Measurements from ENCODE around the gene SYP. TPM values are rescaled to one million over a fixed set of nuclear protein-coding genes. Genes with fewer than 3 reads are reported as not detected.
"Not testable (repeated sequence)": the region's sequence is repeated elsewhere in the genome, so short reads cannot be mapped to it uniquely, and the experiment has no call there.

Gene SYP
- polyA plus RNA-seq, 3 donors from 2014 or later = 0.29 to 0.43 TPM; not detected in 1

- H3K27ac Mint-ChIP-seq; H3K4me3 Mint-ChIP-seq; DNase-seq; H3K4me1 Mint-ChIP-seq; H3K36me3 Mint-ChIP-seq; H3K27me3 Mint-ChIP-seq (ENCODE audit: low read depth in 3 of 3); H3K9me3 Mint-ChIP-seq: not testable (repeated sequence)
Measured at GRCh38 chrX:49148390-49149100, 51.4 kb downstream of the SYP start.

GRCh38 chrX:49147936-49148335 is 52.1 kb downstream of the SYP start:
- Mint-ChIP-seq H3K36me3 (no peaks in the 10 kb centered on the region), H3K4me3 (no peak overlapping the region), H3K4me1 (no peaks in the 10 kb centered on the region), H3K9me3 (no peaks in the 10 kb centered on the region), H3K27ac (no peak overlapping the region), H3K27me3 (ENCODE audit: low read depth in 3 of 3) (peaks cover 0 to 5% (median 2%) of the 10 kb centered on the region in 3 donors)
- DNase-seq = no peak

GRCh38 chrX:49147282-49147681 is 52.7 kb downstream of the SYP start:
- no peak overlapping the region for H3K27ac Mint-ChIP-seq
- H3K36me3 Mint-ChIP-seq = no peaks in the 10 kb centered on the region
- no peak overlapping the region for H3K4me3 Mint-ChIP-seq
- H3K27me3 Mint-ChIP-seq (ENCODE audit: low read depth in 3 of 3) = peaks cover 2 to 5% (median 2%) of the 10 kb centered on the region in 3 donors
- DNase-seq = no peak
- H3K4me1 Mint-ChIP-seq = no peaks in the 10 kb centered on the region
- H3K9me3 Mint-ChIP-seq = peaks cover 0 to 2% (median 0%) of the 10 kb centered on the region in 6 donors

- DNase-seq = not testable (repeated sequence)
- H3K9me3 Mint-ChIP-seq = peaks cover 8 to 30% (median 23%) of the 10 kb centered on the region in 6 donors
Measured at GRCh38 chrX:49143154-49143553, 56.8 kb downstream of the SYP start.

GRCh38 chrX:49142264-49142663 is 57.7 kb downstream of the SYP start:
- not testable (repeated sequence) for H3K27me3 Mint-ChIP-seq (ENCODE audit: low read depth in 3 of 3); H3K27ac Mint-ChIP-seq; H3K4me1 Mint-ChIP-seq; H3K4me3 Mint-ChIP-seq; DNase-seq
- Mint-ChIP-seq H3K9me3 (peaks cover 8 to 36% (median 23%) of the 10 kb centered on the region in 6 donors), H3K36me3 (peaks cover 0 to 13% (median 4%) of the 10 kb centered on the region in 3 donors)

More at GRCh38 chrX:49143154-49143553, 56.8 kb downstream of the SYP start:
- not testable (repeated sequence) for H3K4me1 Mint-ChIP-seq; H3K4me3 Mint-ChIP-seq; H3K27me3 Mint-ChIP-seq (ENCODE audit: low read depth in 3 of 3); H3K27ac Mint-ChIP-seq
- H3K36me3 Mint-ChIP-seq = peaks cover 0 to 13% (median 4%) of the 10 kb centered on the region in 3 donors

GRCh38 chrX:49139713-49140112 is 60.3 kb downstream of the SYP start:
- Mint-ChIP-seq H3K36me3 (peaks cover 4 to 13% (median 4%) of the 10 kb centered on the region in 3 donors), H3K4me1 (no peaks in the 10 kb centered on the region), H3K9me3 (peaks cover 8 to 42% (median 23%) of the 10 kb centered on the region in 6 donors), H3K4me3 (no peak overlapping the region), H3K27ac (no peak overlapping the region), H3K27me3 (ENCODE audit: low read depth in 3 of 3) (peaks cover 0 to 3% (median 2%) of the 10 kb centered on the region in 3 donors)
- no peak for DNase-seq

Other genes starting within 250 kb of the SYP start
- 10 to 100 TPM; 25.2 to 35.5 (median 26.7) TPM for gene OTUD5, start 242.6 kb downstream of the SYP start, polyA plus RNA-seq
- under 1 TPM in 1 of 3 donors, not detected in 2; 0.12 TPM for gene KCND1, start 228.3 kb downstream of the SYP start, polyA plus RNA-seq
- 10 to 100 TPM in 1 of 3 donors, 1 to 10 TPM in 1, under 1 TPM in 1; 0.62 to 19.8 (median 7.7) TPM for gene GRIPAP1, start 197.9 kb downstream of the SYP start, polyA plus RNA-seq
- 1 to 10 TPM; 1.1 to 9.0 (median 4.2) TPM for gene TFE3, start 156.8 kb downstream of the SYP start, polyA plus RNA-seq
- gene CCDC120, start 141.2 kb downstream of the SYP start, polyA plus RNA-seq = 1 to 10 TPM in 1 of 3 donors, under 1 TPM in 2; 0.49 to 1.3 (median 0.50) TPM
- 10 to 100 TPM; 27.7 to 66.4 (median 36.3) TPM for gene PRAF2, start 126.2 kb downstream of the SYP start, polyA plus RNA-seq
- 100 to 1,000 TPM; 104 to 105 (median 104) TPM for gene WDR45, start 120.3 kb downstream of the SYP start, polyA plus RNA-seq
- gene GPKOW, start 76.5 kb downstream of the SYP start, polyA plus RNA-seq = 10 to 100 TPM; 26.3 to 55.3 (median 27.2) TPM
- 1 to 10 TPM in 2 of 3 donors, under 1 TPM in 1; 0.96 to 2.2 (median 1.6) TPM for gene MAGIX, start 37.4 kb downstream of the SYP start, polyA plus RNA-seq
- gene PLP2, start 28.3 kb downstream of the SYP start, polyA plus RNA-seq = 10 to 100 TPM; 40.5 to 64.6 (median 45.7) TPM
- gene PRICKLE3, start 13.8 kb downstream of the SYP start, polyA plus RNA-seq = 1 to 10 TPM in 2 of 3 donors, not detected in 1; 2.1 to 4.1 TPM
- under 1 TPM in 1 of 3 donors, not detected in 2; 0.07 TPM for gene CACNA1F, start 33.1 kb upstream of the SYP start, polyA plus RNA-seq
- gene CCDC22, start 35.3 kb upstream of the SYP start, polyA plus RNA-seq = 10 to 100 TPM; 21.6 to 29.4 (median 27.0) TPM
- under 1 TPM in 2 of 3 donors, not detected in 1; 0.08 to 0.13 TPM for gene FOXP3, start 64.5 kb upstream of the SYP start, polyA plus RNA-seq
- 1 to 10 TPM; 1.9 to 3.4 (median 2.1) TPM for gene PPP1R3F, start 69.6 kb upstream of the SYP start, polyA plus RNA-seq
- gene GAGE10, start 103.5 kb upstream of the SYP start, polyA plus RNA-seq = not detected
- gene GAGE12J, start 121.8 kb upstream of the SYP start, polyA plus RNA-seq = not detected
- not detected for gene GAGE13, start 131.4 kb upstream of the SYP start, polyA plus RNA-seq

Data from immature natural killer cell (primary cell).